Mesendoderm (in vitro differentiated cells): Measurements from ENCODE around the gene UBAC2.

Experiments
- DNase-seq: peaks from one replicate; pipeline ENCODE4 v3.0.0; 2013
- H2AK5ac ChIP-seq: 2 replicates; pipeline ENCODE4 v1.6.1; 2013; ENCODE audit warnings: low read length, inconsistent platforms
- H2BK120ac ChIP-seq: 2 replicates; pipeline ENCODE4 v1.6.1; 2013; ENCODE audit warnings: low read depth, mild to moderate bottlenecking, low read length, moderate library complexity, mixed read lengths
- H2BK15ac ChIP-seq: replicated peaks from 2 replicates; pipeline ENCODE4 v1.6.1; 2013; ENCODE audit warnings: low read depth, mild to moderate bottlenecking, moderate library complexity
- H2BK5ac ChIP-seq: 2 replicates; pipeline ENCODE4 v1.6.1; 2013; ENCODE audit warnings: low read length, inconsistent platforms
- H3K18ac ChIP-seq: 2 replicates; pipeline ENCODE4 v1.6.1; 2013; ENCODE audit warnings: mild to moderate bottlenecking, low read length, mixed read lengths
- H3K23ac ChIP-seq: one replicate; pipeline ENCODE4 v1.6.1; 2013; ENCODE audit warnings: low read length
- H3K27ac ChIP-seq: 2 replicates; pipeline ENCODE4 v1.5.1; 2013; ENCODE audit warnings: low read depth, mild to moderate bottlenecking, inconsistent platforms, low read length, moderate library complexity
- H3K27me3 ChIP-seq: 2 replicates; pipeline ENCODE4 v1.6.1; 2013; ENCODE audit warnings: low read length, control low read depth, mild to moderate bottlenecking, inconsistent platforms; ENCODE audit not compliant: insufficient read depth, poor library complexity
- H3K36me3 ChIP-seq: 2 replicates; pipeline ENCODE4 v1.6.1; 2013; ENCODE audit warnings: low read length, inconsistent platforms; ENCODE audit not compliant: control insufficient read depth, insufficient read depth
- H3K4ac ChIP-seq: one replicate; pipeline ENCODE4 v1.6.1; 2013; ENCODE audit warnings: low read depth, mild to moderate bottlenecking, low read length, moderate library complexity
- H3K4me1 ChIP-seq: 2 replicates; pipeline ENCODE4 v1.6.1; 2013; ENCODE audit warnings: low read depth, low read length, inconsistent platforms; ENCODE audit not compliant: control insufficient read depth
- H3K4me2 ChIP-seq: 2 replicates; pipeline ENCODE4 v1.6.1; 2013; ENCODE audit warnings: low read length
- H3K4me3 ChIP-seq: 2 replicates; pipeline ENCODE4 v1.5.1; 2013; ENCODE audit warnings: mild to moderate bottlenecking, low read length
- H3K56ac ChIP-seq: one replicate; pipeline ENCODE4 v1.6.1; 2013; ENCODE audit warnings: low read length
- H3K79me1 ChIP-seq: 2 replicates; pipeline ENCODE4 v1.6.1; 2013; ENCODE audit warnings: low read length, inconsistent platforms
- H3K79me2 ChIP-seq: 2 replicates; pipeline ENCODE4 v1.6.1; 2013; ENCODE audit warnings: mild to moderate bottlenecking, low read length; ENCODE audit not compliant: control insufficient read depth, insufficient read depth
- H3K9ac ChIP-seq: 2 replicates; pipeline ENCODE4 v1.6.1; 2013; ENCODE audit warnings: low read length, inconsistent platforms
- H4K5ac ChIP-seq: one replicate; pipeline ENCODE4 v1.6.1; 2013; ENCODE audit warnings: low read length
- H4K8ac ChIP-seq: one replicate; pipeline ENCODE4 v1.6.1; 2013; ENCODE audit warnings: low read depth, mild to moderate bottlenecking, control low read depth, low read length, moderate library complexity
- WGBS: extraction: QIAGEN DNeasy Blood & Tissue Kit; methylation state at CpG from one replicate; pipeline ENCODE4 v1.1.7; 2013; ENCODE audit warnings: low lambda C conversion rate, missing lambda C conversion rate; ENCODE audit not compliant: insufficient coverage; ENCODE audit errors: extremely low coverage; 5-methylcytosine and 5-hydroxymethylcytosine counted together

UBAC2 gene

GRCh38 chr13:99346335-99347042 lies 145.8 kb downstream of the UBAC2 start:
- Histone ChIP-seq H3K27me3 (no peaks in the 10 kb centered on the region), H2BK5ac (no peak overlapping the region), H4K5ac (no peak overlapping the region), H3K23ac (no peak overlapping the region), H3K79me2 (no peaks in the 10 kb centered on the region), H3K4me2 (no peak overlapping the region), H3K4ac (no peak overlapping the region), H3K36me3 (no peaks in the 10 kb centered on the region), H3K4me1 (no peaks in the 10 kb centered on the region), H3K79me1 (no peaks in the 10 kb centered on the region), H3K27ac (no peak overlapping the region), H3K18ac (no peak overlapping the region), H3K4me3 (no peak overlapping the region), H3K9ac (no peak overlapping the region), H3K56ac (no peak overlapping the region), H2BK15ac (no peak overlapping the region), H4K8ac (no peak overlapping the region), H2AK5ac (no peak overlapping the region), H2BK120ac (no peak overlapping the region)
- no CpG with 5 or more reads among the region's 11 CpGs for WGBS
- no peak for DNase-seq

GRCh38 chr13:99347335-99347878 lies 146.8 kb downstream of the UBAC2 start:
- no peak overlapping the region for H3K4me2 ChIP-seq
- H2BK5ac ChIP-seq = no peak overlapping the region
- no peaks in the 10 kb centered on the region for H3K36me3 ChIP-seq
- no peak overlapping the region for H2BK15ac ChIP-seq
- no peak overlapping the region for H3K23ac ChIP-seq
- H3K9ac ChIP-seq = no peak overlapping the region
- no peaks in the 10 kb centered on the region for H3K27me3 ChIP-seq
- no peak overlapping the region for H2AK5ac ChIP-seq
- DNase-seq = no peak
- H3K4me3 ChIP-seq = no peak overlapping the region
- no CpG with 5 or more reads among the region's 6 CpGs for WGBS
- H4K5ac ChIP-seq = no peak overlapping the region
- no peaks in the 10 kb centered on the region for H3K79me1 ChIP-seq
- H4K8ac ChIP-seq = no peak overlapping the region
- H3K56ac ChIP-seq = no peak overlapping the region
- no peak overlapping the region for H3K27ac ChIP-seq
- H3K4ac ChIP-seq = no peak overlapping the region
- no peaks in the 10 kb centered on the region for H3K79me2 ChIP-seq
- H3K18ac ChIP-seq = no peak overlapping the region
- H3K4me1 ChIP-seq = no peaks in the 10 kb centered on the region
- no peak overlapping the region for H2BK120ac ChIP-seq

- no peak overlapping the region for H3K18ac ChIP-seq
- no peaks in the 10 kb centered on the region for H3K79me1 ChIP-seq
- WGBS = no CpG with 5 or more reads among the region's 8 CpGs
- H2BK15ac ChIP-seq = no peak overlapping the region
- H3K27me3 ChIP-seq = no peaks in the 10 kb centered on the region
- no peak for DNase-seq
- H3K36me3 ChIP-seq = no peaks in the 10 kb centered on the region
- H3K9ac ChIP-seq = no peak overlapping the region
- H3K23ac ChIP-seq = no peak overlapping the region
- H3K4me1 ChIP-seq = no peaks in the 10 kb centered on the region
- H3K79me2 ChIP-seq = no peaks in the 10 kb centered on the region
- no peak overlapping the region for H4K8ac ChIP-seq
- no peak overlapping the region for H2AK5ac ChIP-seq
- H3K56ac ChIP-seq = no peak overlapping the region
- no peak overlapping the region for H2BK5ac ChIP-seq
- H3K4me3 ChIP-seq = no peak overlapping the region
- no peak overlapping the region for H3K27ac ChIP-seq
- H3K4ac ChIP-seq = no peak overlapping the region
- H2BK120ac ChIP-seq = no peak overlapping the region
- H4K5ac ChIP-seq = no peak overlapping the region
- no peak overlapping the region for H3K4me2 ChIP-seq
Observed at GRCh38 chr13:99347911-99348451, 147.3 kb downstream of the UBAC2 start.

DNA sequence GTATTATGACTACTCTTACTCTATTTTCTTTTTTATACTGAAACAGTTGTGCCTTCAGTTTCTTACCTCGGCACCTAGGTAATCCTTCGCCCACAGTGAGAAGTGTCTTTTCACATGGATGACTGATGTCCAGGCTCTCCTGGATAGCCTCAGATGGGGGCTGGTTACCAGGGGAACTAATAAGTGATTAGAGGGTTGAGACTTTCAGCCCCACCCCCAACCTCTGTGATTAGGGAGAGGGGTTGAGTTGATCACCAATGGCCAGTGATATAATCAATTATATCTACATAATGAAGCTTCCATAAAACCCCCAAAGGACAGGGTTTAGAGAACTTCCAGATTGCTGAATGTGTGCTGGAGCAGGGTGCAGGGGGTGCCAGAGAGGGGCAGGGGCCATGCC lies 149.5 kb downstream of the UBAC2 start:
- Histone ChIP-seq H3K79me1 (no peaks in the 10 kb centered on the region), H3K27ac (no peak overlapping the region), H2BK5ac (no peak overlapping the region), H4K8ac (no peak overlapping the region), H3K23ac (no peak overlapping the region), H3K4me3 (no peak overlapping the region), H3K18ac (no peak overlapping the region), H3K4ac (no peak overlapping the region), H3K9ac (no peak overlapping the region), H3K36me3 (peaks cover 2% of the 10 kb centered on the region), H3K4me1 (no peaks in the 10 kb centered on the region), H4K5ac (no peak overlapping the region), H2BK120ac (no peak overlapping the region), H3K79me2 (no peaks in the 10 kb centered on the region), H3K4me2 (no peak overlapping the region), H3K56ac (no peak overlapping the region), H2AK5ac (no peak overlapping the region), H3K27me3 (no peaks in the 10 kb centered on the region), H2BK15ac (no peak overlapping the region)
- no peak for DNase-seq
- no CpG with 5 or more reads among the region's 2 CpGs for WGBS

DNA sequence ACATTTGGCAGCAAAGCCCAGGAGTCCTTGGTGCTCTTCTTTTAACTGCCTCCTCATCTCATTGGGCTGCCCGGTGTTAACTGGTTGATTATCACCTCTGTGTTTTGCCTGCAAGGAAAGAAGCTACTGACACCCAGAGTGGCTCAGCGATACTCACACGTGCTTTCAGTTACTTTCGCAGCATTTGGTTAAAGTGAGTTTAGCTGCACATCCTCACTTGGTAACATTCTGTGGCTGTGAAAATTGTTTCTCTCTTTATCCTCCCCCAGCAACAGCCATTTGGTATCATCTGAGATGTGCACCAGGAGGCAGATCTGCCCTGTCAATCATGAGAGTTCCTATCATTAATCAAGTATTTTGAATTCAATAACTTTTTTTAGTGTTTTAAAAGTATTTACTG lies 151.1 kb downstream of the UBAC2 start:
- Histone ChIP-seq H4K5ac (no peak overlapping the region), H4K8ac (no peak overlapping the region), H3K79me1 (no peaks in the 10 kb centered on the region), H3K23ac (no peak overlapping the region), H2BK15ac (no peak overlapping the region), H3K4me3 (no peak overlapping the region), H3K4me2 (no peak overlapping the region), H2AK5ac (no peak overlapping the region), H3K27ac (no peak overlapping the region), H3K4ac (no peak overlapping the region), H2BK120ac (no peak overlapping the region), H3K9ac (no peak overlapping the region), H3K36me3 (peaks cover 2% of the 10 kb centered on the region), H3K27me3 (no peaks in the 10 kb centered on the region), H2BK5ac (no peak overlapping the region), H3K18ac (no peak overlapping the region), H3K79me2 (no peaks in the 10 kb centered on the region), H3K56ac (no peak overlapping the region), H3K4me1 (no peaks in the 10 kb centered on the region)
- WGBS = no CpG with 5 or more reads among the region's 4 CpGs
- DNase-seq = peak; percentile 29
